RKO (cell line): ENCODE measurements around the gene MACROD1.

Source experiments
- DNase-seq: peaks from one replicate; pipeline ENCODE4 v3.0.0-alpha.2; 2016; ENCODE audit warnings: low spot score

MACROD1 gene

GRCh38 chr11:64131683-64132190, 34.2 kb downstream of the MACROD1 start:
- DNase-seq, result no peak

GRCh38 chr11:64130618-64131017, 35.3 kb downstream of the MACROD1 start:
- DNase-seq, result no peak

GRCh38 chr11:64129403-64129802, 36.5 kb downstream of the MACROD1 start:
- no peak for DNase-seq

GRCh38 chr11:64128255-64129006, 37.5 kb downstream of the MACROD1 start:
- no peak for DNase-seq

- no peak for DNase-seq
Observed at GRCh38 chr11:64127267-64128072, 38.4 kb downstream of the MACROD1 start.

GRCh38 chr11:64126796-64127195, 39.1 kb downstream of the MACROD1 start:
- DNase-seq, result no peak

- DNase-seq, result no peak
Observed at GRCh38 chr11:64126371-64126770, 39.5 kb downstream of the MACROD1 start.

- no peak for DNase-seq
Observed at GRCh38 chr11:64125676-64126075, 40.2 kb downstream of the MACROD1 start.

GRCh38 chr11:64124147-64124546, 41.8 kb downstream of the MACROD1 start:
- no peak for DNase-seq

- no peak for DNase-seq
Observed at GRCh38 chr11:64123679-64124078, 42.2 kb downstream of the MACROD1 start.

- no peak for DNase-seq
Observed at GRCh38 chr11:64122411-64123410, 43.2 kb downstream of the MACROD1 start.

GRCh38 chr11:64121663-64122410, 44.1 kb downstream of the MACROD1 start:
- no peak for DNase-seq

- DNase-seq, result no peak
Observed at GRCh38 chr11:64120951-64121569, 44.9 kb downstream of the MACROD1 start.

GRCh38 chr11:64119700-64120099, 46.2 kb downstream of the MACROD1 start:
- DNase-seq, result no peak

GRCh38 chr11:64118876-64119665, 46.8 kb downstream of the MACROD1 start:
- DNase-seq, result no peak

- no peak for DNase-seq
Observed at GRCh38 chr11:64117763-64118459, 48.0 kb downstream of the MACROD1 start.

GRCh38 chr11:64115531-64116522, 50.1 kb downstream of the MACROD1 start:
- no peak for DNase-seq

GRCh38 chr11:64114231-64114630, 51.7 kb downstream of the MACROD1 start:
- no peak for DNase-seq
